Measurements from ENCODE around the gene ZNF394.

ZNF394 gene

GRCh38 chr7:99493823-99494222, 6.3 kb downstream of the ZNF394 start:
- no peak for DNase-seq (ENCODE audit: low read depth)

DNA sequence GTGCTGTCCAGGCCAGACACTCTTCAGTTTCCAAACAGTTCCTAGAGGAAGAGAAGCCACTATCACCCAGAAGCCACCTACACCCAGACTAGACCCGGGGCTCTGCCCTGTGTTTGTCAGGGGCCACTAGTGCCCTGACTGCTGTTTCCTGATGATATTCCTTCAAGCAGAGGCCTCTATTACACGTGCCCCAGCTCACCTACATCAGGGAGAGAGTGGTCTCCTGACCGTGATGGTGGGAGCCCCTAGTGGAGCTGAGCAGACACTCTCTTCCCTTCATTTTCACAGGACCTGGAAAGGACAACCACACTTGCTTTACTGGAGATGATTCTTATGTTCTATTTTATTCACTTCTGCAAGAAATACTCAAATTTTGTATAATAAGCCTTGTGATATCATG, 9.2 kb downstream of the ZNF394 start:
- DNase-seq (ENCODE audit: low read depth), result no peak

DNA sequence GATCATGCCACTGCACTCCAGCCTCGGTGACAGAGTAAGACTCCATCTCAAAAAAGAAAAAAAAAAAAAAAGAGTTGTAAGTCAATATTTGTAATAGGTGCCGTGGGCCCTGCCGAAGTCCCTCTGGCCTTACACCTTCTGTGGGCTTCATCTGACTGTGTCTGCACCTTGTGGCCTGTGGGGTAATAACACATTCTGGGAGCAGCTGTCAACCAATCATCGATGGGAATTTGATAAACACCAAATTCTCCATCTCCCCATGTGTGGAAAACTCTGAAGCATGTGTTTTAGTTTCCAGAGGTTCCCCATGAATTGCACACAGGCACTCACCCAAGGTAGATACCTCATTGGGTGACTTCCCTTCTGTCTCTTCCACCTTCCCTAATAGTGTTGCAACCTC, 10.8 kb downstream of the ZNF394 start:
- no peak for DNase-seq (ENCODE audit: low read depth)

- DNase-seq (ENCODE audit: low read depth), result no peak
Measured at GRCh38 chr7:99485094-99485493, 15.0 kb downstream of the ZNF394 start.

GRCh38 chr7:99478464-99479440, 21.3 kb downstream of the ZNF394 start:
- DNase-seq (ENCODE audit: low read depth), result no peak

GRCh38 chr7:99476107-99476506, 24.0 kb downstream of the ZNF394 start:
- no peak for DNase-seq (ENCODE audit: low read depth)

- no peak for DNase-seq (ENCODE audit: low read depth)
Measured at GRCh38 chr7:99473315-99473596, 26.8 kb downstream of the ZNF394 start.

- DNase-seq (ENCODE audit: low read depth), result peak; percentile 98
Measured at GRCh38 chr7:99472561-99473314, 27.3 kb downstream of the ZNF394 start, which contains the start of gene ZNF789. ZNF789 (plus strand) TSS chr7:99472890; CDS start chr7:99476457, 3,567 bp downstream.

DNA sequence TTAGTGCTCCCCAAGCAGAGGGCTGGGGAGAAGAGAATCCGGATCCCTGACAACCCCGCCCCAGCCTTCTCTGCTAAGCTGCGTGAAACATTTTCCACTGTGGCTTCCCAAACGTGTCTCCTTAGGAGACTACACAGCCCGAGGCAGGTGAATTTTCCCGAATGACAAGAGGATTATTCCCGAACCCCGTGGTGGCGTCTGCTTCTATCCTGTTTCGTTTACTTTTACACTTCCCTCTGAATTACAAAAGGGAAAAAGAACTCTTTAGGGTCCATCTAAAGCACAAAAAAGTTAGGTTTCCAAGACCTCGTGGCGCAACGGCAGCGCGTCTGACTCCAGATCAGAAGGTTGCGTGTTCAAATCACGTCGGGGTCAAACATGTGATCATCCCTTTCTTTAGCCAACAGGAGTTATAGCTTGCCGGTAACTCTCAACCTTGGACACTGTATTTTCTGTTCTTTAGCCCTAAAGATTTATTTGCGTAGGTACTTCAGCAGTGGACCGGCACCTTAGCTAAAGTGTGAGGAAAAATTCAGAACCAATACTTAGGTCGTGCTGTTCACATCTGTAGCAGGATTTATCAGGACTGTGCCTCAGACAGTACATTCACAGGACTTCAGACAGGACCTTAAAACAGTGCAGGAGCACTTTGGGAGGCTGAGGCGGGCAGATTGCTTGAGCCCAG, 30.6 kb downstream of the ZNF394 start:
- no peak for DNase-seq (ENCODE audit: low read depth)

- no peak for DNase-seq (ENCODE audit: low read depth)
Measured at GRCh38 chr7:99468336-99468918, 31.7 kb downstream of the ZNF394 start.

DNA sequence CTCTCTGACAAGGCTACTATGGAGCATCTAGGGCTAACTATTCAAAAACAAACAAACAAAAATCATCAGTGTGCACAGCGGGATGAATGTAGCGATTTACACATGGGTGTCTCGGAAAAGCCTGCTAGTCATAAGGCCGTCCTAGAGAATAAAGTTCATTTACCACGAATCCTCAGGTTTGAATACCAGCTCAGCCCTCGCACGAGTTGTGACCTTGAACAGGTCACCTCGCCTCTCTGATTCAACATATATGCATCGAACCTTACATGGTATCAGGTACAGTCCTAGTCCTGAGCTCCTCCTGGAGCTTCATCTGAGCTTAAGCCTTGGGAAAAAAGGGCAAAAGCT, 34.7 kb downstream of the ZNF394 start:
- DNase-seq (ENCODE audit: low read depth), result no peak

GRCh38 chr7:99461221-99461620, 38.9 kb downstream of the ZNF394 start:
- DNase-seq (ENCODE audit: low read depth), result no peak

GRCh38 chr7:99460651-99461050, 39.4 kb downstream of the ZNF394 start:
- no peak for DNase-seq (ENCODE audit: low read depth)

DNA sequence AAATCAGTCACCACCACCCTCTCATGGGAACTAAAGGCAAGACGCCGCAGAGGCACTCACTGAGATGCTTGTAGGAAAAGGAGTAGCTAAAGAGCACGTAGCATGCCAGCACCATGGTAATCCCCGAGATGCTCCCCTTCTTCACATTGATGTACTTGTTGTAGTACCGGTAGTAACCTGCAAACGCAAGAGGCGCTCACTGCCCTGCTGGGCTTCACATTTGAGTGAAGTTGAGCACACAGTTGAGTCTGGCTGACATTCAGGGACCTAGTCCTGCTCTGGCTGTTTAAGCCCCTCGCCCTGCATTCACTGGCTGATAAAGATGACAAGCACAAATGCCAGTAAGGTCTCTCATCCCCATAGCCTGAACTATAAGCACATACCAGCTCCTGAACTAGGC, 41.0 kb downstream of the ZNF394 start:
- DNase-seq (ENCODE audit: low read depth), result no peak

GRCh38 chr7:99457650-99458493, 42.2 kb downstream of the ZNF394 start:
- no peak for DNase-seq (ENCODE audit: low read depth)

DNA sequence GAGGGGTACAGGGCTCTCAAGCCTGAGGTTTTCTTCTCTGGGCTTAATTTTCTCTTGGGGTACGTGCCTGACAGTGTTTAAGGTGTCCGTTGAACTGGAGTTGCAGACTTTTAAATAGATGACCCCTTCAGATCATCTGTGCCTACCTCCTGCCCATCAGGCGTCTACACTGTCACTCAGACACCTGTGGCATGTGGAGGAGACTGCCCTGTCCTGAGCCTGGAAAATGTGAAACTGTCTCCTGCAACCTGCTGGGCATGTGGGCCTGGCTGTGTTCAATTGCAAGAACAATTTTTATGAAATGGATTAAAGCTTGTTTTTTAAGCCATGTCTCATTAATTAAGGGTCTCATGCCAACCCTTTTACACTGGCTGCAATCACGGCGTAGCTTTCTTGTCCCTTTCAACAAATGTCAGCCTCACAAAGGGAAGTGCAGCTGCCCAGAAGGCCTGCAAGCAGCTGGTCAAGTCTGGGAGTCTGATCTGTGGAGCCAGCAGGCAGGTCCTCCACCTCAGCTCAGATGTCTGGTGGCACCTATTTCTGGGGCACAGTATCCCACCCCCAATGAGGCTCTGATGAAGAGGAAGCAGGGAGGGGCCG, 42.9 kb downstream of the ZNF394 start:
- no peak for DNase-seq (ENCODE audit: low read depth)

- DNase-seq (ENCODE audit: low read depth), result no peak
Measured at GRCh38 chr7:99456288-99456687, 43.8 kb downstream of the ZNF394 start.

DNA sequence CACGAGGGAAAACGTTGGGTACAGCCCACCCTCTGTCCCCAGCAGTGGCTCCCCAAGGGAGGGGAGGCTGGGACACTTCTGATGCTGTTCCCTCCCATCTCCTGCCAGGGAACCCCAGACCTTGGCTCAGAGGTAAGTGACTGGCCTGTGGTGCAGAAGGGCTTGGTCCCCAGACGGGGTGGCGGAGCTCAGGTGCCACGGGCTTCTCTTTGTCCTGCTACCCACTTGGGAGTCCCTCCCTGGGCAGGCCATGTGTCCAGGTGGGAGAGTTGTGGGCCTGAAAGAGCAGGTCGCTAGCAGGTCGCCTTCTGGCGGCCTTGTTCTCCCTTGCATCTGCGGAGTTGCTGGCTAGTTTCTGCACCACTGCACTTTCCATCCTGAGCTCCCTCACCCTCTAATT, 44.2 kb downstream of the ZNF394 start:
- DNase-seq (ENCODE audit: low read depth), result no peak

- no peak for DNase-seq (ENCODE audit: low read depth)
Measured at GRCh38 chr7:99453105-99453504, 47.0 kb downstream of the ZNF394 start.

- no peak for DNase-seq (ENCODE audit: low read depth)
Measured at GRCh38 chr7:99452541-99452940, 47.5 kb downstream of the ZNF394 start.

GRCh38 chr7:99451936-99452335, 48.1 kb downstream of the ZNF394 start:
- DNase-seq (ENCODE audit: low read depth), result no peak

Data from activated gamma-delta T cell treated with anti-CD3 and anti-CD28 coated beads, Interleukin-2, amount 50 U/mL, for 16 hours (primary cell).